Ammon's horn (tissue), 1 donor: ENCODE measurements around the gene PHB1.
"Not testable (repeated sequence)": the region's sequence is repeated elsewhere in the genome, so short reads cannot be mapped to it uniquely, and the experiment has no call there.

Experiments
- DNase-seq: peaks from one replicate; pipeline ENCODE4 v3.0.0-alpha.2; 2016; ENCODE audit warnings: low spot score

PHB1 gene

GRCh38 chr17:49378311-49378710 lies 36.4 kb downstream of the PHB1 start:
- no peak for DNase-seq

DNA sequence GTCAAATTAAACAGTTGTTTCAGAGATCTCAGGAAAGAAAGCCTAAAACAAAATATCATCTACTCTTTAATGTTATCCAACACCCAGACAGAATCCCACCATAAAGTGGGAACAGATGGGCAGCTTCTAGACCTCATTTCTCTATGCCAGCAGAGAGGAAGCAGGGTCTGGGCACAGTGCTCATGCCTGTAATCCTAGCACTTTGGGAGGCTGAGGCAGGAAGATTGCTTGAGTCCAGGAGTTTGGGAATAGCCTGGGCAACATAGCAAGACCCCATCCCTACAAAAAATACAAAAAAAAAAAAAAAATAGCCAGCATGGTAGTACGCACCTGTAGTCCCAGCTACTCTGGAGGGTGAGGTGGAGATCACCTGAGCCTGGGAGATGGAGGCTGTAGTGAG lies 39.1 kb downstream of the PHB1 start:
- no peak for DNase-seq

DNA sequence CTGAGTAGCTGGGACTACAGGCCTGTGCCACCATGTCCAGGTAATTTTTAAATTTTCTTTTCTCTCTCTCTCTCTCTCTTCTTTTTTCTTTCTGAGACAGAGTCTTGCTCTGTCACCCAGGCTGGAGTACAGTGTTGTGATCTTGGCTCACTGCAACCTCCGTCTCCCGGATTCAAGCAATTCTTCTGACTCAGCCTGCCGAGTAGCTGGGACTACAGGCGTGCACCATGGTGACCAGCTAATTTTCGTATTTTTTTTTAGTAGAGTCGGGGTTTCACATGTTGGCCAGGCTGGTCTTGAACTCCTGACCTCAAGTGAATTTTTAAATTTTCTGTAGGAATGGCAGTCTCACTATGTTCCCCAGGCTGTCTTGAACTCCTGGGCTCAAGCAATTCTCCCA lies 41.6 kb downstream of the PHB1 start:
- DNase-seq, result no peak

DNA sequence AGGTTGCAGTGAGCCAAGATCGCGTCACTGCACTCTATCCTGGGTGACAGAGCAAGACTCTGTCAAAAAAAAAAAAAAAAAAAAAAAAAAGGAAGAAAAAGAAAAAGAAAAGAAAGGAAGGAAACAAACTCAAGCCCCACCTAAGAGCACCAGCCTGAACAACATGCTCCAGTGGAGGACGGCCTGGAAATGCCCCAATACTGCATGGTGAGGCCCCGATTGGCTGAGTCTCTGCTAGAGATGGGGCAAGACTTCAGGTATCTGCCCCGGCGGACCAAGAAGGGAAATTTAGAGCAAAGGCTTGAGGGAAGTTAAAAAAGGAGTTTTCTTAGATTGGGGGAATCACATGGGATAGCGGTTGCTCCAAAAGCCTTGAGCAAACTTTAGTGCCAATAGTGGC lies 42.3 kb downstream of the PHB1 start:
- no peak for DNase-seq

DNA sequence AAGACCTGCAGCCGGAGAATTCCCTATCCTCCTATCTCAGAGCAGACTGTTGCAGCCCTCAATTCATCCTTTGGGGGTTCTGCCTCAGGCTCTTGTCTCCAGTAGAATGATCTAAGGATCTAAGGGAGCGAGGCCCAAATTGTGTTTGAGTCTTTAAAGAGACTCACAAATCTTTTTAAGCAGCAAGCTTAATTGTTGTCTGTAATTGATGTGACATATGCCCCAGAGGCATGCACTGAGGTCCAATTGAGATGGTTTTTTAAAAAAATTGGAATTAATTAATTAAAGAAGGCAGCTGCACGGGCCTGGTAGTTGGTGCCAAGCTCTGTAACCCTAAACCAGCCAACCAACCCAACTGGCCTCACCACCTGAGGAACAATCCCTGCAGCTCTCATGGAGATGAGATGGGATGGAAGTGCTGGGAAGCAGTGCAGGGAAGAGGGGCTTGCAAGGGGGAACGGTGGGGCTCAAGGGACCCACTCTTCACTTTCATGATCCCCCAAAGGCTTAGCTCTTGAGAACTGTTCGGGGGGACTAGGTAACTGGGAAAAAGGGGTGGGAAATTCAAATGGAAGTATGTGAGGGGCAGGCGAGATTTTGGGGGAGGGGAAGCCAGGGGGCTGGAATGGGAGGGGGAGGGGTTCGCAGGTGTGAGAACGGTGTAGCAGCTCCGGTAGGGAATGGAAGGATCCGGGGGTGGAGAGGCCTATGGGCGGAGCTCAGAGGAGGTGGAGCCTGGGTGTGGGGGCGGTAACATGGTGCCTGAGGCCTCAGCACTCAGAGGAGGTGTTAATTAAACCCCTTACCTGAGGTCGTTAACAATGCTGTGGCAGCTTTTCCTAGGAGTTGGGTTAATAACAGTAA lies 43.5 kb downstream of the PHB1 start:
- DNase-seq, result no peak

GRCh38 chr17:49369760-49370159 lies 44.9 kb downstream of the PHB1 start:
- no peak for DNase-seq

GRCh38 chr17:49369089-49369488 lies 45.6 kb downstream of the PHB1 start:
- no peak for DNase-seq

GRCh38 chr17:49365667-49366066 lies 49.0 kb downstream of the PHB1 start:
- DNase-seq, result peak; percentile 88

DNA sequence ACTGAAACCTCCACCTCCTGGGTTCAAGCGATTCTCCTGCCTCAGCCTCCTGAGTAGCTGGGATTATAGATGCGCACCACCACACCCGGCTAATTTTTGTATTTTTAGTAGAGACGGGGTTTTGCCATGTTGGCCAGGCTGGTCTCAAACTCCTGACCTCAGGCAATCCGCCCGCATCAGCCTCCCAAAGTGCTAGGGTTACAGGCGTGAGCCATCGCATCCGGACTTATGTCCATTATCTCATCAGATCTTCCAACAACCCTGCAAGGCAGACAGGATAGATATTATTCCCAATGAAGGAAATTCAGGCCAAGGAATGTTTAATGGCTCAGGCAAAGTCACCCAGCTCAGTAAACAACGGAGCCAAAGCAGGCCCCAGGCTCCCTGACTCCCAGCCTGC lies 49.6 kb downstream of the PHB1 start:
- DNase-seq, result not testable (repeated sequence)

DNA sequence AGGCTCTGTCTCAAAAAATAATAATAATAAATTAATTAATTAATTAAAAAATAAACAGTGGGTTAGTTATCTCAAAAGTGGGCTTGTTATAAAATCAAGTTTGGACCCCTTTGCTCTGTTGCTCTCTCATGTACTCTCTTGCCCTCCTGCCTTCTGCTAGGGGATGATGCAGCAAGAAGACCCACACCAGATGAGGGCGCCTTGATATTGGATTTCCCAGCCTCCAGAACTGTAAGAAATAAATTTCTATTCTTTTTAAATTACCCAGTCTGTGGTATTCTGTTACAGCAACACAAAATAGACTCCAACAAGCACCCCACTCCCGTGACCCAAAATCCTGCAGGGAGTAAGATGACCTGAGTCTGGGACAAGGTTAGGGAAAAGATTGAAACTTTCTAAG lies 50.6 kb downstream of the PHB1 start:
- no peak for DNase-seq

- DNase-seq, result no peak
These were observed 51.4 kb downstream of the PHB1 start for GRCh38 chr17:49363251-49363650.

DNA sequence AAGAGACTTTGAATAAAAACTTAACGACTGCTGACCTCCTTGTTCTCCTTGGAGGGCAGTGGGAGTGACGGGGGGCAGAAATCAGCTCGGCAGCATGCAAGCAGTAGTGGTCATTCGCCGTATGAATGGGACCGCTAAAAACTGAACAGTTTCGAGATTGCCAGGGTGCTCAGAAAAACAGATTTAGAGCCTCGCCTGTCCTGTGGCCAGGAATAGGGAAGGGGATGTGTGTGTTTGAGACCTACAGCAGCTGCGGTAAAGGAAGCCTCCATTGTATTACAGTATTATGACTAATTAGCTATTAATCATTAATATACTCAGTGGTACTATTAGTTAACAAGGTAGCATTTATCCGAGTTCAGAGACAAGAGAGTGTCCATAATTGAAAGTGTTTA lies 52.0 kb downstream of the PHB1 start:
- peak; percentile 26 for DNase-seq

DNA sequence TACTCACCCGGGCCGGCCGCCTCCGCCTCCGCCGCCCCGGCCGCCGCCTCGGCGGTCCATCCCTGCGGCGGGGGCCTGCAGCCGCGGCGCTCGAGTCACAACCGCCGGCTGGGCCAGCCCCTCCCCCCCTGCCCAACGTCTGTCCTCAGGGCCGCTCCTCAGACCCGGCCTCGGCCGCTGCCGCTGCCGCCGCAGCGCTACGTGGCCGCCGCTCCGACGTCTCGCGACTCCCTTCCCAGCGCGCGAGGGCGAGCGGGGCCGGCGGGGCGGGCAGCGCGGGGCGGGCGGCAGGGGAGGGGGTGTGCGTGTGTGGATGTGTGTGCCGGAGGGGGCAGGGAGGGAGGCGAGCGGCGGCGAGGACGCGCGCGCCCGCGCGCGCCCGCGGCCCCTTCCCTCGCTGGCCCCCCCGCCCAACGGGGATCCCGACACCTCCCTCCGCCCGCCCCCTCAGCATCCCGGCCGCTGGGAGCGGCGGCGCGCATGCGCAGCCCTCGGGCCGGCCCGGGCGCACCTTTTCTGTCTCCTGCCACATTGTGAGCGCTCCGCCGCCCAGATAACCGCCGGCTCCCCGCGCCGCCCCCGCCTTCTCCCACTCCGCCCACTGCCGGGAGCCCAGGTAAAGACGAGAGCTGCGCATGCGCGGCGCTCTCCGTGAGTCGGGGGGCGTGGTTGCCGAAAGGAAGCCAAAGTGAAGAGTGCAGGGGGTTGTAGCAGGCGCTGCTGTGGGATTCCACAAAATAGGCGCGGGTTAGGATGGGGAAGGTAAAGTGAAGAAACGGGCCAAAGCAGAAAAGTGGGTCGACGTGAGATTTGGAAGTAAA lies 52.6 kb downstream of the PHB1 start, which contains the start of gene ZNF652:
TSS of gene ZNF652 (minus strand) at position 349 of the 821 bp plus-strand sequence. CDS start 44,525 bp downstream, outside the sequence.
- DNase-seq, result peak; percentile 92

DNA sequence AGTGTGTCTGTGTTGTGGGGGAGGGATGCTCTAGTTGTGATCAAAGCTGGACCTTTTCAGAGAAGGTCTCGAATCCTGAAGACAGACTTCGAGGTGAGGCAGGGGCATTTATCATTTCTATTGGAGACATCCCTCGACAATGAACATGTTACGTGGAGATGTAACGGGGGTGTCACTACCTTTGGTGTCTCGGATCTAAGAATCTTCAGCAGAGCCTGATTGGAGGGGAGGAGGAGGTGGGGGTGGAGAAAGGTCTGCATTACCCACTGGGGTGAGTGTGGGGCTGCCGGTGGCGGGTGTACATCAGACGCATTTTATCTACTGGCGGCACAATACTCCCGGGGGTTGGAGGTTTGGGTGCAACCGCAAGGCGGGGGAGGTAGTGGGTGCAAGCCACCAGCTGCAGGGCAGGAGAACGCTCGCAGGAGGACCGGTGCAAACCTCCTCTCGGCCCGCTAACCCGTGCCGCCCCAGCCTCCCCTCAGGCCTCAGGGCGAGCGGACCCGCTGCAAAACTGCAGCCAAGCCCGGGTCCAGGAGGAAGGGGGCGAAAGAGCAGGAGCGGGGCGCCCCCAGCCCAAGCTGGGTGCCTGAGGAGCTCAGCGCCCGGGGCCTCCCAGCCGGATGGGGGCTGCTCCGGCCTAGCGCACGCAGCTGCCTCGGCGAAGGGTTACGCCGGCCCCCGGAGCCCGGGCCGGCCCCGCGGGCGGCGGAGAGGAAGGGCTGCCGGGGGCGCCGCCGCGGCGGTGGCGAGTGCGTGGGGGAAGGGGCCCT lies 53.4 kb downstream of the PHB1 start:
- DNase-seq, result peak; percentile 67

GRCh38 chr17:49360796-49361128 lies 53.9 kb downstream of the PHB1 start:
- peak; percentile 63 for DNase-seq

GRCh38 chr17:49359990-49360795 lies 54.5 kb downstream of the PHB1 start:
- DNase-seq, result no peak

DNA sequence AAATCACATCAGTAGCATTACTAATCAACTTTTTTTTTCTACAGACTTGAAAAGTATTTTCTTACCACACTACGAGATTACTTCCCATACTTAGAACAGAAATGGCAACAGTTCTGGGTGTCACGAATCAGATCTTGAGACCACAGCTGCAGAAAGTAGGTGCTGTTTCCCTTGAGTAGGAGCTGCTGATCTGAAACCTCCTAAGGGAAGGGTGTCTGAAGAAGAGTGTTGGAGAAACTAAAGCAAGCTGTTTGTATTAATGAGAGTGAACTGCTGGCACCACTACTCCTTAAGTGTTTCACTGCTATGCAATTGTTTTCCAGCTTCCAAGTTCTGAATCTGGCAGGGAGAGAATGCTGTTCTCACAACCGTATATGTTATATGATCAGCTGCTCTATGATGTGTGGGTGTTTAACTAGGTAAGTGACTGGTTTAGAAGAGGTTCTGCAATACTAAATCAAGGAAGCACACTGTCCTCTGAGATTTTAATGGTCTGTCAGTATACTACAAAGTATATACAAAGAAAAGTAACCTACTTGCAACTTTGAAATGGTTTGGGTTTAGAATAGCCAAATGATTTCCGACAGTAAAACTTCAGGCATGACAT lies 55.9 kb downstream of the PHB1 start:
- DNase-seq, result peak; percentile 40

- DNase-seq, result no peak
These were observed 57.2 kb downstream of the PHB1 start for GRCh38 chr17:49357516-49357915.

- DNase-seq, result no peak
These were observed 58.4 kb downstream of the PHB1 start for GRCh38 chr17:49356320-49356719.
